PFSK-1 (cell line): ENCODE data around the gene PHF19.
A peak's percentile ranks its signal among the peaks of the same experiment; 100 is the strongest.

Experiments used
- FOXP2 ChIP-seq: optimal IDR thresholded peaks from 2 replicates; pipeline ENCODE3; 2011; ENCODE audit warnings: borderline replicate concordance, control low read depth, inconsistent platforms; ENCODE audit not compliant: insufficient read depth; ENCODE audit errors: extremely low read length, extremely low read depth
- POLR2AphosphoS5 ChIP-seq: IDR thresholded peaks from 2 replicates; pipeline ENCODE4 v1.6.1; 2012; ENCODE audit warnings: low read depth, mild to moderate bottlenecking, control low read depth, low read length, moderate library complexity
- REST ChIP-seq, 2 experiments: IDR thresholded peaks; 2 replicates each; pipeline versions ENCODE4 v1.6.1 to v1.8.0; 2011 to 2012; ENCODE audit warnings: low read depth in 2 of 2, low read length in 2 of 2, control low read depth in 1 of 2, inconsistent platforms in 1 of 2, mild to moderate bottlenecking in 1 of 2, moderate library complexity in 1 of 2; ENCODE audit not compliant: insufficient read depth in 1 of 2
- SIN3A ChIP-seq: IDR thresholded peaks from 2 replicates; pipeline ENCODE4 v1.6.1; 2012; ENCODE audit warnings: mild to moderate bottlenecking, low read length, moderate library complexity, borderline replicate concordance; ENCODE audit not compliant: insufficient read depth
- TAF1 ChIP-seq: IDR thresholded peaks from 2 replicates; pipeline ENCODE4 v1.6.1; 2012; ENCODE audit warnings: low read length, control low read depth, borderline replicate concordance; ENCODE audit not compliant: insufficient read depth

The PHF19 gene

DNA sequence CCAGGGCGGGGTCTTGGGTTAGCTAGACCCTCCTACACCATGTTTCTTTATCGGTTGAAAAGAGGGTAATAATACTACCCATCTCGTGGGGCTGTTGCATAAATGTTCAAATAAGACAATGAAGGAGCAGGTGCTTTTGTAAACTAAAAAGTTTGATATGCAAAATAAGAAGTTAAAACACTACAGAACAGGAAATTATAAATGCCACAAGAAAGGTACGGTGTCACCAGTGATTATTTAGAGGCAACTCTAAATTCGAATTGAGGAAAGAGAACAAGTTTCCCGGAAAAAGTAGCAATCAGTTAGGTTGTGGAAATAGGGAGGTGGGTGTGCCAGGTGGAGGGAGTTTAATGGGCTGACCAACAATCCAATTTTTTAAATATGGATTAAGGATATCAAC lies 2.5 kb upstream of the PHF19 start:
- no peak for TF ChIP-seq POLR2AphosphoS5
- no peak for TF ChIP-seq TAF1
- no peak for TF ChIP-seq SIN3A
- no peak for TF ChIP-seq FOXP2
- no peak for TF ChIP-seq REST (IDR thresholded peaks at IDR 0.05; ENCODE audit: insufficient read depth in 1 of 2, low read depth in 2 of 2, low read length in 2 of 2)

- no peak for TF ChIP-seq SIN3A
- no peak for TF ChIP-seq TAF1
- no peak for TF ChIP-seq REST (IDR thresholded peaks at IDR 0.05; ENCODE audit: insufficient read depth in 1 of 2, low read depth in 2 of 2, low read length in 2 of 2)
- no peak for TF ChIP-seq FOXP2
- TF ChIP-seq POLR2AphosphoS5, result no peak
These were observed 1.5 kb upstream of the PHF19 start for GRCh38 chr9:120878188-120879130.

- no peak for TF ChIP-seq REST (IDR thresholded peaks at IDR 0.05; ENCODE audit: insufficient read depth in 1 of 2, low read depth in 2 of 2, low read length in 2 of 2)
- 0 out of 2 replicates have a peak, but pooled peaks have one; percentile 1 for TF ChIP-seq TAF1
- peak; percentile 82 for TF ChIP-seq FOXP2
These were observed 467 bp upstream of the PHF19 start for GRCh38 chr9:120877276-120878034.

- TF ChIP-seq TAF1 (peak; percentile 54; the same call in 1 of the 2 replicates), REST (IDR thresholded peaks at IDR 0.05; ENCODE audit: insufficient read depth in 1 of 2, low read depth in 2 of 2, low read length in 2 of 2) (no peak), SIN3A (no peak), FOXP2 (peak; percentile 45), POLR2AphosphoS5 (no peak; the same call in 1 of the 2 replicates)
These were observed 790 bp downstream of the PHF19 start for GRCh38 chr9:120875954-120876841.
